Smooth muscle cell (in vitro differentiated cells): Measurements from ENCODE around the gene CPN1. TPM values are rescaled to one million over a fixed set of nuclear protein-coding genes. Genes with fewer than 3 reads are reported as not detected.

Source experiments
- DNase-seq: peaks from one replicate; lab custom pipeline; 2025; ENCODE audit not compliant: unreplicated experiment; lab: John Stamatoyannopoulos, UW
- H2AFZ ChIP-seq: fragments of 200-600 bp; sonication (generic); 2 replicates; pipeline ENCODE4 v1.6.0; 2016; ENCODE audit warnings: antibody characterized with exemption, low read depth, mild to moderate bottlenecking
- H3F3A ChIP-seq: fragments of 200-600 bp; sonication (generic); 2 replicates; pipeline ENCODE4 v1.6.0; 2017; ENCODE audit warnings: antibody characterized with exemption, low read depth
- H3K27ac ChIP-seq: fragments of 200-600 bp; sonication (generic); 2 replicates; pipeline ENCODE4 v1.5.1; 2016; ENCODE audit warnings: low read depth, mild to moderate bottlenecking
- H3K27me3 ChIP-seq: fragments of 200-600 bp; sonication (generic); 2 replicates; pipeline ENCODE4 v1.6.1; 2016; ENCODE audit warnings: low read depth, mild to moderate bottlenecking
- H3K36me3 ChIP-seq: fragments of 200-600 bp; sonication (generic); 2 replicates; pipeline ENCODE4 v1.5.1; 2016; ENCODE audit warnings: low read depth
- H3K4me1 ChIP-seq: fragments of 200-600 bp; sonication (generic); 2 replicates; pipeline ENCODE4 v1.5.1; 2016; ENCODE audit warnings: low read depth
- H3K4me2 ChIP-seq: fragments of 200-600 bp; sonication (generic); 2 replicates; pipeline ENCODE4 v1.6.0; 2016; ENCODE audit warnings: mild to moderate bottlenecking
- H3K4me3 ChIP-seq: fragments of 200-600 bp; sonication (generic); 2 replicates; pipeline ENCODE4 v1.5.1; 2016; ENCODE audit warnings: mild to moderate bottlenecking
- H3K79me2 ChIP-seq: fragments of 200-600 bp; sonication (generic); 2 replicates; pipeline ENCODE4 v1.6.0; 2016; ENCODE audit warnings: low read depth, mild to moderate bottlenecking
- H3K9ac ChIP-seq: fragments of 200-600 bp; sonication (generic); 2 replicates; pipeline ENCODE4 v1.6.0; 2016; ENCODE audit warnings: low read depth
- H3K9me3 ChIP-seq: fragments of 200-600 bp; sonication (generic); replicated peaks from 2 replicates; pipeline ENCODE4 v1.5.1; 2016; ENCODE audit warnings: low read depth
- H4K20me1 ChIP-seq: fragments of 200-600 bp; sonication (generic); 2 replicates; pipeline ENCODE4 v1.6.0; 2016; ENCODE audit warnings: low read depth
- WGBS: methylation state at CpG from one replicate; pipeline ENCODE4 v1.1.7; 2016; ENCODE audit warnings: low lambda C conversion rate; 5-methylcytosine and 5-hydroxymethylcytosine counted together
- polyA plus RNA-seq: library from polyadenylated mRNA; unstranded; fragments of >200 nt; fragmentation: Nextera tagmentation; extraction: Ambion mirVana; gene quantifications from 2 replicates; pipeline ENCODE4 v1.2.1, GENCODE V29; 2016
- total RNA-seq: library from RNA; depleted of rRNA; stranded (reverse); fragments of >200 nt; gene quantifications from 2 replicates; pipeline ENCODE4 v1.2.3, GENCODE V29; 2014
- TF ChIP-seq, protein P1 (sequence below): fragments of 200-600 bp; sonication (generic); IDR thresholded peaks from 2 replicates; pipeline ENCODE4 v1.5.1; 2017; ENCODE audit warnings: borderline replicate concordance, mild to moderate bottlenecking, antibody characterized with exemption; ENCODE audit not compliant: insufficient read depth, poor library complexity, severe bottlenecking

CPN1 gene
- total and polyA plus RNA-seq, 2 experiments from 2014 or later = not detected

DNA sequence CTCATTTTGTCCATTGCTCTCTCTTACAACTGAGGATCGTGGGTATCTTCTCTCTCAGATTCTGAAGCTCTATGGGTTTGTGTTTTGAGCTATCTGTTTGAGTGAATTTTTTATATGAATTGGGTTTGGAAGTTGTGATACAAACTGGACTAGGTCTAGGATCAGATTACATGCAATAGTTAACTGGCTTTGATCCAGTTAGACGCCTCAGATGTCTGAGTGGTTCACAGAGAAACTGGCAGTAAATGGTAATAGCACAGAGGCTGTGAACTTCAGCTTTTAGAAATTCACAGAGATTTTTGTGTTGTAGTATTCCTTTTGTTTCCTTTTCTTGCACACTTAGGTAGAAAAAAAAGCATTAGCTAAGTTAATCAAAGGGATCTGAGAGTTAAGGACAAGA is 59.3 kb downstream of the CPN1 start:
- no peaks in the 10 kb centered on the region for H3F3A ChIP-seq
- no peaks in the 10 kb centered on the region for H3K4me1 ChIP-seq

DNA sequence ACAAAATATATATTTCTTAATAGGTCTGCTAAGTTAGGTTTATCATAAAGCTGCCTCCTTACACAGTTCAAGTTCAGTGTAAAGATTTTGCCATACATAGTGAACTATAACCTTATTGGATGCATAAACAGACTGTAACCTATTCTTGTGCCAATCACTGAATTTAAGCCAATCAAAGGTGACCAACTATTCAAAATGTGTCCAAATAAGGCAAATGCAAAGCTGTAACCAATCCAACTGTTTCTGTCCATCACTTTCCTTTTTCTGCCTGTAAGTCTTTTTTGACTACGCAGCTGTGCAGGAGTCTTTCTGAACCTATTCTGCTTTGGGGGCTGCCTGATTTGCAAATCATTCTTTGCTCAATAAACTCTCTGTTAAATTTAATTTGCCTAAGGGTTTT is 60.3 kb downstream of the CPN1 start:
- H3K9me3 ChIP-seq = no peaks in the 10 kb centered on the region
- no peak overlapping the region for H3K4me3 ChIP-seq
- no peak overlapping the region for H3K27ac ChIP-seq
- H3K9ac ChIP-seq = no peak overlapping the region
- H3F3A ChIP-seq = no peaks in the 10 kb centered on the region
- 97% methylated on average over 1 of the region's 1 CpG for WGBS
- no peaks in the 10 kb centered on the region for H3K36me3 ChIP-seq
- H3K4me1 ChIP-seq = no peaks in the 10 kb centered on the region
- H3K79me2 ChIP-seq = no peaks in the 10 kb centered on the region
- H2AFZ ChIP-seq = no peak overlapping the region
- no peak for DNase-seq
- no peaks in the 10 kb centered on the region for H4K20me1 ChIP-seq
- H3K27me3 ChIP-seq = no peaks in the 10 kb centered on the region
- TF ChIP-seq, protein P1, sequence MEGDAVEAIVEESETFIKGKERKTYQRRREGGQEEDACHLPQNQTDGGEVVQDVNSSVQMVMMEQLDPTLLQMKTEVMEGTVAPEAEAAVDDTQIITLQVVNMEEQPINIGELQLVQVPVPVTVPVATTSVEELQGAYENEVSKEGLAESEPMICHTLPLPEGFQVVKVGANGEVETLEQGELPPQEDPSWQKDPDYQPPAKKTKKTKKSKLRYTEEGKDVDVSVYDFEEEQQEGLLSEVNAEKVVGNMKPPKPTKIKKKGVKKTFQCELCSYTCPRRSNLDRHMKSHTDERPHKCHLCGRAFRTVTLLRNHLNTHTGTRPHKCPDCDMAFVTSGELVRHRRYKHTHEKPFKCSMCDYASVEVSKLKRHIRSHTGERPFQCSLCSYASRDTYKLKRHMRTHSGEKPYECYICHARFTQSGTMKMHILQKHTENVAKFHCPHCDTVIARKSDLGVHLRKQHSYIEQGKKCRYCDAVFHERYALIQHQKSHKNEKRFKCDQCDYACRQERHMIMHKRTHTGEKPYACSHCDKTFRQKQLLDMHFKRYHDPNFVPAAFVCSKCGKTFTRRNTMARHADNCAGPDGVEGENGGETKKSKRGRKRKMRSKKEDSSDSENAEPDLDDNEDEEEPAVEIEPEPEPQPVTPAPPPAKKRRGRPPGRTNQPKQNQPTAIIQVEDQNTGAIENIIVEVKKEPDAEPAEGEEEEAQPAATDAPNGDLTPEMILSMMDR = no peak
- no peak overlapping the region for H3K4me2 ChIP-seq

More for the DNA sequence above, 59.3 kb downstream of the CPN1 start:
- no peak overlapping the region for H3K4me2 ChIP-seq
- DNase-seq = no peak
- H3K27ac ChIP-seq = no peak overlapping the region
- H3K9me3 ChIP-seq = no peaks in the 10 kb centered on the region
- no peaks in the 10 kb centered on the region for H3K27me3 ChIP-seq
- TF ChIP-seq, protein P1 = no peak
- no peaks in the 10 kb centered on the region for H3K36me3 ChIP-seq
- H2AFZ ChIP-seq = no peak overlapping the region
- WGBS = 84% methylated on average over 2 of the region's 2 CpGs
- H3K79me2 ChIP-seq = no peaks in the 10 kb centered on the region
- H4K20me1 ChIP-seq = no peaks in the 10 kb centered on the region
- H3K9ac ChIP-seq = no peak overlapping the region
- no peak overlapping the region for H3K4me3 ChIP-seq

DNA sequence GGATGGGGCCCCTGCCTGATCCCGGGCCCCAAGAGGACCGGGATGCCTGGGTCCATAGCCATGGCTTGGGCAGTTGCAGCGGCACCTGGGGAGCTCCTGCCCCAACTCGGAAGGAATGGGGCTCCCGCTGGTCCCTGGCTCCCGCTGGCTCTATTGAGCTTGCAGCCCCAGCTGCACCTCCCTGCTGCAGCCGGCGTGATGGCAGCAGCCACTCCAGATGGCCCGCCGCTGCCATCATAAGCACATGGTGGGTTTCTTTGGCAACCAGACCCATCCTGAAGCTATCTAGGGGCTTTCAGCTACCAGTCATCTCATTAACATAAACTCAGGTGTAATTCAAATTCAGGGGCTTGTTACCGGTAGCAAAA is 60.8 kb downstream of the CPN1 start:
- TF ChIP-seq, protein P1 = no peak
- no peak overlapping the region for H3K27ac ChIP-seq
- no peaks in the 10 kb centered on the region for H3K27me3 ChIP-seq
- H4K20me1 ChIP-seq = no peaks in the 10 kb centered on the region
- no peak overlapping the region for H2AFZ ChIP-seq
- no peaks in the 10 kb centered on the region for H3K79me2 ChIP-seq
- DNase-seq = no peak
- H3K4me3 ChIP-seq = no peak overlapping the region
- no peaks in the 10 kb centered on the region for H3K36me3 ChIP-seq
- no peak overlapping the region for H3K4me2 ChIP-seq
- H3F3A ChIP-seq = no peaks in the 10 kb centered on the region
- H3K9ac ChIP-seq = no peak overlapping the region
- no peaks in the 10 kb centered on the region for H3K9me3 ChIP-seq
- WGBS = 86% methylated on average over 11 of the region's 11 CpGs
- no peaks in the 10 kb centered on the region for H3K4me1 ChIP-seq

DNA sequence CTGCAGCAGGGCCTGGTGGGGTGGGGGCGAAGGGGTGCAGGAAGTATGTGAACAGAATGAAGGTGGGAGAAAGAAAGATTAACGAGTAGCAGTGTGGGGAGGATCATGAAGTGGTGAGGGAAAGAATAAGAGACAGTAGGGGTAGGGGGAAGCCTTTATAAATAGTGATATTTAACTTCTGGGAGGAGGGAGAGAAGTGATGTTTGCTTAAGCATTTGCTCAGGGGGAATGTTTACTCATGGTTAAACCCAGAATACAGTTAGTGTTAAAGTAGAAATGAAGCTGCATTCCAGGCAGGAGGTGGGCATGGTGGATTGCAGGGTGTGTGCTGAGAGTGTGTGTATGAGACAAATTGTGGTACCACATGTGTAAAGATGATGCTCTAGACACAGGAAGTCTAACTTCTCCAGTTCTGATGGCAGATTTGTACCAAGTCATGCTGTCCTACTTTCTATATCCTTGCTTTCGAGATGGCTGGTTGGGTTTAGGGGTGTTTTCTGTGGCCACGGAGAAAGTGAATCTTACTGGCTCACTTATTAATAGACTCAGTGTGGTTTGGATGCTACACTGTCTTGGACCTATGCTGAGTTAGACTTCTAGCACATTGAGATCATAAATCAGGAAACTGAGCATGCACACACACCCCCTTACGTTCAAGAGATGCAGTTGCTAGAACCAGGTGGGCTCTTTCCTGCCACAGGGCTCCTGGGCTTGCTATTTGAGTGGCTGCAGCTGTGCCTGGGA is 61.4 kb downstream of the CPN1 start:
- Histone ChIP-seq H3K4me2 (no peak overlapping the region), H4K20me1 (no peaks in the 10 kb centered on the region), H3K27ac (no peak overlapping the region), H3F3A (no peaks in the 10 kb centered on the region), H3K36me3 (no peaks in the 10 kb centered on the region), H3K27me3 (no peaks in the 10 kb centered on the region), H3K79me2 (no peaks in the 10 kb centered on the region), H3K4me3 (no peak overlapping the region), H3K9me3 (no peaks in the 10 kb centered on the region), H3K9ac (no peak overlapping the region), H2AFZ (no peak overlapping the region), H3K4me1 (no peaks in the 10 kb centered on the region)
- TF ChIP-seq, protein P1 = no peak
- DNase-seq = no peak
- 87% methylated on average over 5 of the region's 5 CpGs for WGBS
